Inflammatory macrophage treated with lipopolysaccharide for 4 hours (primary cell): ENCODE data around the gene AHRR.
A peak's percentile ranks its signal among the peaks of the same experiment; 100 is the strongest.
"Not testable (repeated sequence)": the region's sequence is repeated elsewhere in the genome, so short reads cannot be mapped to it uniquely, and the experiment has no call there.

Experiments
- DNase-seq: peaks from one replicate; pipeline ENCODE4 v3.0.0-alpha.2; 2020

AHRR gene

DNA sequence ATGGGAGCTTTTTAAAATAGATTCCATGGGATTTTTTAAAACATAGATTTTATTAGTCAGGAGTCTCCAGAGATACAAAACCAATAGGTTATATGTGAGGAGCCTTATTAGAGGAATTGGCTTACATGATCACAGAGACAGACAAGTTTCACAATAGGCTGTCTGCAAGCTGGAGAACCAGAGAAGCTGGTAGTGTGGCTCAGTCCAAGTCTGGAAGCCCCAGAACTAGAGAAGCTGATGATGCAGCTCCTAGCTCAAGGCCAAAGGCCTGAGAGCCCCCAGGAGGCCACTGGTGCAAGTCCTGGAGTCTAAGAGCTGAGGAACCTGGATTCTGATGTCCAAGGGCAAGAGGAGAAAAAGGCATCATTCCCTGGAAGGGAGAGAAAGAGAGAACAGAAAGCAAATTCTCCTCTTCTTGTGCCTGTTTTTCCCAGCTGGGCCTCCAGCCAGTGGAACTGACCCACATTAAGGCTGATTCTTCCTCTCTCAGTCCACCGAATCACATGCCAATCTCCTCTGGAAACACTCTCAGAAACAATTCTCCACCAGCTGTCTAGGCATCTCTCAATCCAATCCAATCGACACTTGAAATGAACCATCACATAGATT is 59.3 kb downstream of the AHRR start:
- DNase-seq = peak; percentile 41

- DNase-seq = no peak
These were observed 61.6 kb downstream of the AHRR start for GRCh38 chr5:383066-383465.

GRCh38 chr5:383621-384020 is 62.1 kb downstream of the AHRR start:
- no peak for DNase-seq

- not testable (repeated sequence) for DNase-seq
These were observed 63.1 kb downstream of the AHRR start for GRCh38 chr5:384576-384975.

GRCh38 chr5:385321-385720 is 63.8 kb downstream of the AHRR start:
- no peak for DNase-seq

GRCh38 chr5:386432-387341 is 65.2 kb downstream of the AHRR start:
- no peak for DNase-seq

DNA sequence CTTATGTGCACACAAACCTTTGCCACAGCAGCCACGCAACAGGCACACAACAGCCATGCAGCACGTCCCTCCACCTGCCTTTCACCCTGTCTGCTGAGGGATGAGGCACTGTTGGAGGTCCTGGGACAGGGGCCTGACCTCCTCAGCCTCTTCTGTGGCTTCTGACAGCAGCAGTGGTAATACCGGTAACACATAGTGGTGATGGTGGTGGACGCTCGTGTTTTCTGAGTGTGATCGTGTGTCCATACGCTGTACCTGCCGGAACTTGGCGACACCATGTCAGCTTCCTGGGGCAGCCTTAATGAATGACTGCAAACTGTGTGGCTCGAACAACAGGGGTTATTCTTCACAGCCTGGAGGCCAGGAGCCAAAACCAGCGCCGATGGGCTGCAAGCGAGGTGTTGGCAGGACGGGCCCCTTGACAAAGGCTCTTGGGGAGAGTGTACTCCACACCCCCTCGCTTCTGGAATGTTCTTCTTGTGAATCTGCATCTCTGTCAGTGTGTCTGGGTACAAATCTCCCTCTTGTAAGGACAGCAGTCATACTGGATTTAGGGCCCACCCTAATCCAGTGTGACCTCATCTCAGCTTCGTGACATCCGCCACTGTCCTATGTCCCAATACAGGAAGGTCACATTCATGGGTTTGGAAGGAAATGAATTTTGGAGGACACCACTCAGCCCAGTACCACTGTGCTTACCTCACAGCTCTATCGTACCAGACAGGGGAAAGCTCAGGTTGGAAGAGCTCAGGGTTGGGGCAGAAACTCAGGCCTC is 66.2 kb downstream of the AHRR start:
- DNase-seq = peak; percentile 59

DNA sequence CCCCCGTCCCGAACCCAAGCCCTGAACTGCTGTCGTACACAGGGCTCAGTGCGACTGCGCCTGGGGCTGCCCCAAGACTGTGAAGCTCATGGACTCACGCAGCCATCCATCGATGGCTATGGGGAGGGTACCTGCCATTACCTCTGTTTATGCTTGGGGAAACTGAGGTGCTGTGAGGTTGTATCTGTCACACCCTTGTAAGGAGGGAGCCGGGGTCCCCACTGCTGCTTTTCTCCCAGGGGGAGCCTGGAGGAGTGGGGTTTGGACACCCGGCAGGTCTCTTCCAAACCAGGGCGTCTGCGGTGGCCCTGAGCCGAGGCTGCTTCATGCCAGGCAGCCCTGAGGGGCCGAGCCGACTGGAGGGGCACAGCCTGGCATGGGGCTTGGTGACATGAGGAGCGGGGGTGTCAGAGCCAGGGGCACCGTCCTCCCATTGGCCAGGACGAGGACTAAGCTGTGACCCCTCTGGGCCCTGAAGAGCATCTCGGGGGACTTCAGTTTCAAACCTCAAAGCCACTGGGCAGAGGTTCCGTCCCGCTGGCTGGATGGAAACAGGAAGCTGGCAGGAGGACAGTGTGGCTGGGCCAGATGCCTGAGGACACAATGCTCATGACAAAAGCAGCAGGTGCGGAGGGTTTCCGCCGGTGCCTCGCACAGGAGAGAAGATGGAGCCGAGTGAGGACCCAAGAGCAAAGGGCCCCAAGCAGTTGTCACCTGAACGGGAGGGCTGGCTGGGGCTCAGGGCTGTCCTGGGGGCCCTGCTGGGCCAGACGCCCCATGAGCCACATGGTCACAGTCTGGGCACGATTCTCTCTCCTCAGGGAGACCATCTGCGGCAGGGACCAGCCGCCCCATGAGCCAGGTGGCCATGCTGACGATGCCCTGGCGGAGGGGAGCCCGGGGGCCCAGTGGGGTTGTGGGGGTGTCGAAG is 67.0 kb downstream of the AHRR start:
- no peak for DNase-seq

- no peak for DNase-seq
These were observed 67.8 kb downstream of the AHRR start for GRCh38 chr5:389197-389821.

DNA sequence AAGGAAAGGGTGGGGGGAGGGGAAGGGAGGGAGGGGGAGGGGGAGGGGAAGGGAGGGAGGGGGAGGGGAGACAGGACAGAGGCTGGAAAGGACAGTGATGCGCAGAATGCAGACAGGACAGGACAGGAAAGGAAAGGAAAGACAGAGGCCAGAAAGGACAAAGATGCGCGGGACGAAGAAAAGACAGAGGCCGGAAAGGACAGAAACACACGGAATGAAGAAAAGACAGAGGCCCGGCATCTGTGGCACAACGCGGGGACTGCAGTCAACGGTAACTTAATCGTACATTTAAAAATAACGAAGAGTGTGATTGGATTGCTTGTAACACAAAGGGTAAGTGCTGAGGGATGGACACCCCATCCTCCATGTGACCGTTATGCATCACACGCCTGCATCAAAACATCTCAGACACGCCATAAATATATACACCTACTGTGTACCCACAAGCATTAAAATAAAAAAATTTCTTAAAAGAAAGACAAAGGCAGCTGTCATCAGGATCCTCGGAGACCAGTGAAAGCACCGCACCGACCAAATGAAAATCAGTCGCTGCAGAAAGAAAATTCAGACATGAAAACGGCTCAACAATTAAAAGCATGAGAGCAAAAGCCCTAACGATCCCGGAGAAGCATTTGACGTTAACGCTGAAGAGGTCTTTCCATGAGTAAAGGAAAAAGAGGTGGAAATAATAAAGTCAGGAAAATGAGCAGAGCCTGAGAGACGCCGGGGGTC is 68.5 kb downstream of the AHRR start:
- no peak for DNase-seq

DNA sequence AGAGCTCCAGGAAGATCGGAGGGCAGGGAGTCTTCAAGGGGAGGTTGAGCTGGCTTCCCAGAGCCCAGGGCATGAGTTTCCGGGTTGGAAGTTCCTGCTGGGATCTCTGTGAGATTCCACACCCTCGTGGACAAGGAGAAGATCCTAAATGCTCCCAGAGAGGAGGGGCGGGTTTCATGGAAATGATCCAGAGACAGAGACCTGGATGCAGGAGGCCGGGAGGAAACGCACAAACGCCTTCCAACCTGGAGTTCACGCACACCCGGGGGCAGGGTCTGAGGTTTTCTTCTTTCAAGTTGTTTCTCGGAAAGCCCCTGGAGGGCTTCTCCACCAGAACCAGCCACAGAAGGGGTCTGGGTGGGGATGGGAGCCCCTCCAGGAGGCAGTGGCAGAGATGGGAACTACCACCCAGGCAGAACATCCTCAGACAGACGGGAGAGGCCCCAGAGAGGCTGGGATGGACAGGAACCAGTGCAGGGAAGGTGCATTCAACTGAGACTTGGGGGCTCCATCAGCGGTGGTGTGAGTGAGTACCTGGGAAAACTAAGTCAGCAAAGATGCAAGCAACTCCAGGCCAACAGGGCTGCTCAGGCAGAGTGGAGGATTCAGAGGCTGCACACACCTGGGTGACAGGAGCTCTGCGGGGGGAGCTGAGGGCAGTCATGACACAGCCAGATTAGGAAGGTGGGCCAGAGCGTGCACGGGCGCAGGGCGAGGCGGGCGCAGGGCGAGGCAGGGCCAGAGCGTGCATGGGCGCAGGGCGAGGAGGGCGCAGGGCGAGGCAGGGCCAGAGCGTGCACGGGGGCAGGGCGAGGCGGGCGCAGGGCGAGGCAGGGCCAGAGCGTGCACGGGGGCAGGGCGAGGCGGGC is 69.3 kb downstream of the AHRR start:
- no peak for DNase-seq

DNA sequence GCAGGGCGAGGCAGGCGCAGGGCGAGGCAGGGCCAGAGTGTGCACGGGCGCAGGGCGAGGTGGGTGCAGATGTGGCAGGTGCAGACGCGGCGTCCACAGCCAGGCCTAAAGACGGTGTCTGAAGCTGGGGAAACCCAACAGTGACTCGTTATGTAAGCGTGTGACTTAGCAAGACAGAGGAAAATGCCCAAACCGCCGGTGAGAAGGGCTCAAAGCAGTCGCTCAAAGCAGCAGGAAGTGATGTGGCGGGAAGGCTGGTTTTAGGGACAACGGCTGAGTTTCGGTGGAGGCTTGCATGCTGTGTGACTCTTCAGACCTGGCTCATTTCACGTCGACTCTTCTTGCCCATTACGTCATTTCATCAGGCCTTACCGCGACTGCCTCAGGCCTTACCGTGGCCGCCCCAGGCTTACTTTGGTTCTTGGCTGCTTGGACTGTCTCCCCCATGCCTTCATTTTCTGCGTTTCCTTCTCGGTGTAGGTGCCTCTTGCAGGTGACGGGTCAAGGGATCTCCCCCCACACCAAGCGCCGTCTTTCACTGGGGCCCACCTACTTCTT is 71.0 kb downstream of the AHRR start:
- peak; percentile 87 for DNase-seq

GRCh38 chr5:393846-394275 is 72.3 kb downstream of the AHRR start:
- DNase-seq = no peak

- DNase-seq = no peak
These were observed 73.2 kb downstream of the AHRR start for GRCh38 chr5:394671-395155.

DNA sequence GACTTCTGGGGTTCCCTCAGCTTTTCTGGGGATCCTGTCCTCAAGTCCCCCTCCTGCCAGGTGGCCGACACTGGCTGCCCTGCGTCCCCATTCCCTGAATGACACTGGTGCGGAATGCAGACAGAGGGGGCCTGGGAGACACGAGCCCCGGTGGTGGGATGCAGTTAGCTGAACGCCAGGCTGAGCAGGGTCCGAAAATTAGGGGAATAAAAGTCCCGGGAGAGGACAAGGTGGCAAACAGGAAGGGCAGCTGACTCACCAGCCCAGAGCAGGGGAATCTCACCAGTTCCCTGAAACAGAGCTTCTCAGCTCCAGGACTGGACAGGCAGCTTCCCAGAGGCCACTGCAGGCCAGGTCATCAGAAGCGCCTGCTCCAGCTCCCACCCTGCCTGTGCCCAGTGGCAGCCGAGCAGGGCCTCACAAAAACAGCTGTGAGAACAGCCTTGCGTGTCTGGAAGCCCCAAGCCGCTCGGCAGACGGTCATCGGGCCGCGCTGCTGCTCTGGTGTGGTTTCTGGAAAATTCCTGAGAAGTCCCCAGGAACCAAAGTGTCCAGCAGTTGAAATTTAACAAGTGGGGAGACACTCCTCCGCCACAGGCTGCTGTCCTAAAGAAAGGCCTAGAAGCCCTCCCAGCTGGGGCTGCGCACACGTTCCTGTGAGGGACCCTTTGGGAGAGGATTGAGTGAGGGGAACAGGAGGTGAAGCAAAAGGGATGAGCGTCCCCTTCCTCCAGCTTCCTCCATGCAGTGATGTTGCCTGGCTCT is 73.8 kb downstream of the AHRR start:
- DNase-seq = peak; percentile 12

DNA sequence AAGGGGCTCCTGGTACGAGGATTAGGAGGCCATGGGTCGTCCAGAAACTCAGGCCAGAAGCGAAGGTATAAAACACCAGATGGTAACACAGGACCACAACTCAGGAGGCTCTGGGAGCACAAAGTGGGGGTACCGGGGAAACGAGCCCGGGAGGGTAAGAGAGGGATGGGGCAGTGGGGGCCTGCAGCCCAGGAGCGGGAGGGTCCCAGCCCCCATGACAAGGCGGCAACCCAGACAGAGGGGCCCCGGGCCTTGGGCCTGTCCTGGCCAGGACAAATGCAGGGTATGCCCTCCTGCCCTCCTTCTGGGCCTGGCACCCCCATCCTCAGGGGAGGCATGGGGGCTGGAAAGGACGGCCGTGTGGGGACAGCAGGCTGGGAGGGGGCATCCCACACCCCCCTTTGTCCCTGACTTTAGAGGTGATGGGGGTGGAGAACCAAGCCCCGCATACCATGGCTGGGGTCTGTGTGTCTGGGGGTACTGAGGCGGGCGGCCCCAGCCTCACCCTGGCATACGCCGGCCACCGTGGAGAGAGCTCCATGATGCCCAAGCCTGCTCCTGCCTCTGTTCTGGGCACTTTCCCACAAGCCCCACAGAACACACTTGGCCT is 74.5 kb downstream of the AHRR start:
- DNase-seq = no peak

DNA sequence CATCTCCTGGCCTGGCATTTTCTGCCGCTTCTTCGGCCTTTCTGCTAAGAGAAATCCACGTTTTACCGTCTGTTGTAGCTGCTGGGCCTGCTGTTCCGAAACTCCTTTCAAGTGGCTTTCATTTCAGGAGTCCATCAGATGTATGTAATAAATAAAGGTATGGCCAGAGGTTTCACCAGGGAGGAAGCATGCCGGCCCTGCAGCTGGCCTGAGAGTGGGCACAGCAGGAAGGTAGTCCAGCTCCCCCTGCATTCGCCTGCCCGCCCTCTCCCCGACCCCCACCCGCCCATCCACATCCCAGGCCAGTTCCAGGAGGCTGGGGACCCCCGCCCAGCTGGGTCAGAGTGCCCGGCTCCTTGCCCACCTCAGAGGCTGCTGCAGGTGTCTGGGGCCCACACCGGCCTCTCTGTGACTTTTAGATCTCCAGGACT is 75.0 kb downstream of the AHRR start:
- DNase-seq = no peak

GRCh38 chr5:398141-398474 is 76.6 kb downstream of the AHRR start:
- not testable (repeated sequence) for DNase-seq
